SK-N-SH (cell line): ENCODE measurements around the gene PNMA6E. TPM values are rescaled to one million over a fixed set of nuclear protein-coding genes. Genes with fewer than 3 reads are reported as not detected.

ENCODE experiments used
- CTCF ChIA-PET: fragments of 300-600, 350-600 bp; formaldehyde crosslinking; extraction: SDS; loops from one replicate; lab custom pipeline; 2021; lab: Yijun Ruan, JAX
- POLR2A ChIA-PET: fragments of 350-600 bp; sonication (Branson Sonifier 250); formaldehyde crosslinking; extraction: SDS; loops from one replicate; lab custom pipeline; 2020; ENCODE audit warnings: antibody characterized with exemption, inconsistent platforms; lab: Yijun Ruan, JAX
- DNase-seq: peaks from one replicate; pipeline ENCODE4 v3.0.0; 2012
- H2AFZ ChIP-seq: fragments of 200-600 bp; sonication (generic); 2 replicates; pipeline ENCODE4 v1.8.1; 2016; ENCODE audit warnings: antibody characterized with exemption, mild to moderate bottlenecking, low read depth
- H3F3A ChIP-seq: fragments of 200-600 bp; sonication (generic); replicated peaks from 2 replicates; pipeline ENCODE3; 2016; ENCODE audit warnings: antibody characterized with exemption, mild to moderate bottlenecking; ENCODE audit not compliant: insufficient read depth
- H3K27ac ChIP-seq, 2 experiments: fragments of 200-500 bp in 1 of 2; fragments of 200-600 bp in 1 of 2; sonication (Bioruptor generic) in 1 of 2; sonication (generic), shearing (Covaris generic) in 1 of 2; 2 replicates each; pipeline versions ENCODE4 v1.5.1 to v1.6.1; 2014 to 2016; ENCODE audit warnings: low read depth in 2 of 2, inconsistent platforms in 1 of 2, low read length in 1 of 2, mild to moderate bottlenecking in 1 of 2, mixed read lengths in 1 of 2
- H3K27me3 ChIP-seq: fragments of 200-600 bp; sonication (generic), shearing (Covaris generic); 2 replicates; pipeline ENCODE4 v1.6.1; 2016; ENCODE audit warnings: mixed run types; ENCODE audit not compliant: insufficient read depth
- H3K36me3 ChIP-seq, 2 experiments: fragments of 200-500 bp in 1 of 2; fragments of 200-600 bp in 1 of 2; sonication (Bioruptor generic) in 1 of 2; sonication (generic) in 1 of 2; replicated peaks in 1 of 2; 2 replicates each; pipeline versions ENCODE3 to v1.5.1; 2014 to 2016; ENCODE audit warnings: low read length in 1 of 2, mild to moderate bottlenecking in 1 of 2; ENCODE audit not compliant: insufficient read depth in 2 of 2, control insufficient read depth in 1 of 2
- H3K4me1 ChIP-seq, 2 experiments: fragments of 200-500 bp in 1 of 2; fragments of 200-600 bp in 1 of 2; sonication (Bioruptor generic) in 1 of 2; sonication (generic), shearing (Covaris generic) in 1 of 2; 2 replicates each; pipeline versions ENCODE4 v1.5.1 to v1.6.1; 2014 to 2016; ENCODE audit warnings: low read depth in 1 of 2, low read length in 1 of 2, mixed run types in 1 of 2; ENCODE audit not compliant: insufficient read depth in 2 of 2, control insufficient read depth in 1 of 2
- H3K4me2 ChIP-seq: fragments of 200-600 bp; sonication (generic), shearing (Covaris generic); 2 replicates; pipeline ENCODE4 v1.6.1; 2017; ENCODE audit warnings: mixed run types
- H3K4me3 ChIP-seq, 2 experiments: fragments of 200-500 bp in 1 of 2; fragments of 200-600 bp in 1 of 2; sonication (Bioruptor generic) in 1 of 2; sonication (generic), shearing (Covaris generic) in 1 of 2; 2 replicates each; pipeline versions ENCODE4 v1.5.1 to v1.8.1; 2014 to 2016; ENCODE audit warnings: low read depth in 2 of 2, inconsistent platforms in 1 of 2, low read length in 1 of 2, mild to moderate bottlenecking in 1 of 2, mixed read lengths in 1 of 2, moderate library complexity in 1 of 2
- H3K79me2 ChIP-seq: fragments of 200-600 bp; sonication (generic); 2 replicates; pipeline ENCODE4 v1.8.1; 2017; ENCODE audit warnings: mild to moderate bottlenecking; ENCODE audit not compliant: insufficient read depth
- H3K9ac ChIP-seq: fragments of 200-600 bp; sonication (generic); 2 replicates; pipeline ENCODE4 v1.6.1; 2017; ENCODE audit warnings: mixed run types
- H3K9me2 ChIP-seq: fragments of 200-600 bp; sonication (generic); 2 replicates; pipeline ENCODE4 v1.6.1; 2017; ENCODE audit warnings: mixed run types
- H3K9me3 ChIP-seq: fragments of 200-600 bp; sonication (generic); 2 replicates; pipeline ENCODE4 v1.6.1; 2017; ENCODE audit warnings: mixed run types, mild to moderate bottlenecking, moderate library complexity
- H4K20me1 ChIP-seq: fragments of 200-600 bp; sonication (generic); 2 replicates; pipeline ENCODE4 v1.6.1; 2017; ENCODE audit warnings: mild to moderate bottlenecking, mixed run types; ENCODE audit not compliant: insufficient read depth
- CHD2 ChIP-seq: fragments of 150-350 bp; IDR thresholded peaks from 2 replicates; pipeline ENCODE4 v1.6.1; 2018; ENCODE audit warnings: low read length; ENCODE audit not compliant: partially characterized antibody
- ELF1 ChIP-seq: IDR thresholded peaks from 2 replicates; pipeline ENCODE4 v1.4.0; 2012
- EZH2phosphoT487 ChIP-seq: fragments of 200-600 bp; sonication (generic); IDR thresholded peaks from 2 replicates; pipeline ENCODE4 v1.6.1; 2017; ENCODE audit warnings: low read depth, mixed run types, mild to moderate bottlenecking, antibody characterized with exemption, moderate library complexity, borderline replicate concordance
- FOXM1 ChIP-seq: IDR thresholded peaks from 2 replicates; pipeline ENCODE4 v1.4.0; 2012; ENCODE audit warnings: low read depth, mild to moderate bottlenecking
- GATA2 ChIP-seq: sonication (generic); formaldehyde crosslinking; IDR thresholded peaks from 2 replicates; pipeline ENCODE4 v1.5.0; 2020; ENCODE audit warnings: mild to moderate bottlenecking, missing genetic modification reagents
- MAX ChIP-seq: IDR thresholded peaks from 2 replicates; pipeline ENCODE4 v1.4.0; 2012; ENCODE audit warnings: low read depth
- MEF2A ChIP-seq: IDR thresholded peaks from 2 replicates; pipeline ENCODE4 v1.4.0; 2012; ENCODE audit warnings: low read depth, borderline replicate concordance
- NFIC ChIP-seq: IDR thresholded peaks from 2 replicates; pipeline ENCODE4 v1.4.0; 2012; ENCODE audit warnings: borderline replicate concordance
- NRF1 ChIP-seq: IDR thresholded peaks from 2 replicates; pipeline ENCODE4 v1.6.1; 2012; ENCODE audit warnings: low read depth, mild to moderate bottlenecking, low read length
- POLR2AphosphoS5 ChIP-seq: IDR thresholded peaks from 2 replicates; pipeline ENCODE4 v1.6.1; 2012; ENCODE audit warnings: low read depth, low read length
- RAD21 ChIP-seq: IDR thresholded peaks from 2 replicates; pipeline ENCODE4 v1.6.1; 2012; ENCODE audit warnings: mild to moderate bottlenecking, low read length
- RCOR1 ChIP-seq: fragments of 150-350 bp; IDR thresholded peaks from 2 replicates; pipeline ENCODE4 v1.6.1; 2017; ENCODE audit warnings: antibody characterized with exemption, low read length
- REST ChIP-seq: IDR thresholded peaks from 2 replicates; pipeline ENCODE4 v1.6.1; 2012; ENCODE audit warnings: mild to moderate bottlenecking, low read depth, low read length, moderate library complexity
- RFX5 ChIP-seq: IDR thresholded peaks from 2 replicates; pipeline ENCODE4 v1.6.1; 2012; ENCODE audit warnings: mild to moderate bottlenecking, improper control_type of control experiment, low read length
- RXRA ChIP-seq: IDR thresholded peaks from 2 replicates; pipeline ENCODE4 v1.4.0; 2012; ENCODE audit warnings: low read depth, mild to moderate bottlenecking, borderline replicate concordance
- SIN3A ChIP-seq: IDR thresholded peaks from 2 replicates; pipeline ENCODE4 v1.6.1; 2012; ENCODE audit warnings: low read depth, mild to moderate bottlenecking, low read length, moderate library complexity, borderline replicate concordance
- SMC3 ChIP-seq: IDR thresholded peaks from 2 replicates; pipeline ENCODE4 v1.6.1; 2012; ENCODE audit warnings: low read depth, low read length, improper control_type of control experiment
- TAF1 ChIP-seq: IDR thresholded peaks from 2 replicates; pipeline ENCODE4 v1.6.1; 2012; ENCODE audit warnings: low read depth, mild to moderate bottlenecking, low read length, moderate library complexity, borderline replicate concordance
- TEAD4 ChIP-seq: IDR thresholded peaks from 2 replicates; pipeline ENCODE4 v1.4.0; 2012; ENCODE audit warnings: mild to moderate bottlenecking, borderline replicate concordance; ENCODE audit not compliant: insufficient read depth
- USF2 ChIP-seq: fragments of 150-350 bp; IDR thresholded peaks from 2 replicates; pipeline ENCODE4 v1.6.1; 2017; ENCODE audit warnings: antibody characterized with exemption, low read length, low read depth, borderline replicate concordance
- ZBTB33 ChIP-seq: IDR thresholded peaks from 2 replicates; pipeline ENCODE4 v1.4.0; 2012; ENCODE audit warnings: low read depth, borderline replicate concordance
- WGBS: methylation state at CpG from one replicate; pipeline ENCODE4 v1.1.6; 2017; ENCODE audit warnings: low lambda C conversion rate; 5-methylcytosine and 5-hydroxymethylcytosine counted together
- polyA plus RNA-seq, 3 experiments: library from polyadenylated mRNA; depleted of rRNA; stranded (reverse); fragments of >200 nt; gene quantifications; 2 replicates each; pipeline ENCODE4 v1.2.3, GENCODE V29; 2012

The PNMA6E gene
- polyA plus RNA-seq, 1 of the 3 experiments (the other 2 are of a cell fraction): not detected

GRCh38 chrX:153414856-153415510, 13.8 kb upstream of the PNMA6E start:
- POLR2A ChIA-PET: no interaction called here
- Histone ChIP-seq H3K9me3 (no peaks in the 10 kb centered on the region), H3F3A (no peaks in the 10 kb centered on the region), H3K4me3 (no peak overlapping the region), H3K4me2 (no peak overlapping the region), H4K20me1 (no peaks in the 10 kb centered on the region), H3K9ac (no peak overlapping the region), H2AFZ (no peak overlapping the region), H3K36me3 (no peaks in the 10 kb centered on the region), H3K27ac (no peak overlapping the region), H3K27me3 (peaks cover 19% of the 10 kb centered on the region), H3K9me2 (no peaks in the 10 kb centered on the region), H3K79me2 (no peaks in the 10 kb centered on the region), H3K4me1 (peaks cover 0 to 7% of the 10 kb centered on the region in 2 experiments; a peak in 1 of 4 replicates)
- DNase-seq: no peak
- TF ChIP-seq POLR2AphosphoS5 (no peak), MEF2A (no peak), GATA2 (CRISPR knock-in tag) (no peak), RFX5 (no peak), SMC3 (no peak), ZBTB33 (no peak), SIN3A (no peak), RAD21 (no peak), MAX (no peak), USF2 (no peak)
- WGBS: 47% methylated on average over 9 of the region's 9 CpGs
- CTCF ChIA-PET: interaction anchor here (1.2 kb wide), 1 partner anchor 93 kb away, joined by 3 read pairs; no protein-coding TSS in a partner anchor

- H3K36me3 ChIP-seq: no peaks in the 10 kb centered on the region
- H3K9me2 ChIP-seq: no peaks in the 10 kb centered on the region
- H3K4me3 ChIP-seq: no peak overlapping the region
- peaks cover 19% of the 10 kb centered on the region for H3K27me3 ChIP-seq
- 18% methylated on average over 2 of the region's 11 CpGs for WGBS
- no peak overlapping the region for H3K27ac ChIP-seq
- H4K20me1 ChIP-seq: no peaks in the 10 kb centered on the region
- H3K9me3 ChIP-seq: no peaks in the 10 kb centered on the region
- no peaks in the 10 kb centered on the region for H3F3A ChIP-seq
- CTCF ChIA-PET: interaction anchor here (0.8 to 1.2 kb wide), 4 partner anchors 14 to 454 kb away, joined by 3 read pairs; partner anchors contain the start of gene TREX2
- H3K79me2 ChIP-seq: no peaks in the 10 kb centered on the region
- H3K4me2 ChIP-seq: no peak overlapping the region
- POLR2A ChIA-PET: no interaction called here
- no peak overlapping the region for H3K9ac ChIP-seq
- peaks cover 0 to 7% of the 10 kb centered on the region in 2 experiments; a peak in 1 of 4 replicates for H3K4me1 ChIP-seq
- DNase-seq: no peak
- H2AFZ ChIP-seq: no peak overlapping the region
- TF ChIP-seq REST: no peak
- TF ChIP-seq TAF1: no peak
- TF ChIP-seq MAX: no peak
- no peak for TF ChIP-seq RXRA
- no peak for TF ChIP-seq CHD2
- no peak for TF ChIP-seq EZH2phosphoT487
- TF ChIP-seq NFIC: no peak
- no peak for TF ChIP-seq NRF1
- TF ChIP-seq ELF1: no peak
- no peak for TF ChIP-seq TEAD4
- no peak for TF ChIP-seq FOXM1
- no peak for TF ChIP-seq RCOR1
These were observed 12.6 kb upstream of the PNMA6E start for GRCh38 chrX:153413731-153414130.
